ENCODE data around the gene TTC22.

Gene TTC22

DNA sequence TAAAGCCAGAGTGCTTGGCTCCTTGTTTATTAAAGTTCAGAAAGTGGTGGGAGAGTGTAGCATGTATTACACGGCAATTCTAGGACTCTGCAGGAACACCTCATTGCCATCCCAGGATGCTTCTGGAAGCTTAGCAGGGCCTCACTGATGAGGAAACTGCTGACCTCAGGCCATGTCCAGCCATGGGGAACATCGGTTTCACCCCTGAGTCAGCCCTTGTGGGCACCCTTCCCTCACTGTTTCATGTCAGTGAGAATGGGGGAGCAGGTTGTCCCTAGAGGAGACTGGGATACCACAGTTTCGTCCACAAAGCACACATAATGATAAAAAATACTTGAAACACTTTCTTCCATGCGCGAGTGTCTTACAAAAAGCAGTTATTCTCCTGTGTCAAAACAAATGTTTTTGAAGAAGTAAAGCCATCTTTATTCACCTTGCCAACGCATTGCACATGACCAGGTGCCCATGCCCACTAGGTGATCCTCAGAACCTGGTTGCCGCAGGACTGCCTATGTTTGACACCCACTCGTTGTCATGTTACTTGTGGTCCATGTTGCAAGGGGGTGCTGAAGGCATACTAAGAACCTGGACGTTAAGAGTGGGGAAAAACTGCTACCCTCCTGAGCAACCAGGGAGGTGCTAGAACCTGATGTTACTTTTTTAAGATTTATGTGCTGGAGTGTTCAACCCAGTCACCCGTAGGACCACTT is 41.2 kb upstream of the TTC22 start:
- Histone ChIP-seq H3K27ac (ENCODE audit: low read depth, low read length) (no peak overlapping the region), H3K9ac (ENCODE audit: low read length) (no peak overlapping the region), H3K36me3 (ENCODE audit: control insufficient read depth, insufficient read depth, low read length) (no peaks in the 10 kb centered on the region), H3K4me1 (ENCODE audit: control insufficient read depth, insufficient read depth, low read length) (no peaks in the 10 kb centered on the region), H3K4me3 (ENCODE audit: low read length) (no peak overlapping the region), H3K27me3 (ENCODE audit: control insufficient read depth, insufficient read depth, low read length) (no peaks in the 10 kb centered on the region)

DNA sequence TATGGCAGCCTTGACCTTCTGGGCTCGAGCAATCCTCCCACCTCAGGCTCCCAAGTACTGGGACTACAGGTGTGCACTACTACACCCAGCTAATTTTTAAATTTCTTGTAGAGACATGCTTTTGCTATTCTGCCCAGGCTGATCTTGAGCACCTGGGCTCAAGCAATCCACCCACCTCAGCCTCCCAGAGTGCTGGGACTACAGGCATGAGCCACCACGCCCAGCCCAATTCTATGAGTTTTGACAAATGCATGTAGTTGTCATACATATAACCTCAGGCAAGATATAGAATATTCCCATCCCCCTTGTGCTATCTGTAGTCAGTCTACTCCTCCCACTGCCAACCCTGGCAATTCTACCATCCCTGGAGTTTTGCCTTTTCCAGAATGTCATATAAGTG is 38.7 kb upstream of the TTC22 start:
- no peaks in the 10 kb centered on the region for H3K36me3 ChIP-seq (ENCODE audit: control insufficient read depth, insufficient read depth, low read length)

DNA sequence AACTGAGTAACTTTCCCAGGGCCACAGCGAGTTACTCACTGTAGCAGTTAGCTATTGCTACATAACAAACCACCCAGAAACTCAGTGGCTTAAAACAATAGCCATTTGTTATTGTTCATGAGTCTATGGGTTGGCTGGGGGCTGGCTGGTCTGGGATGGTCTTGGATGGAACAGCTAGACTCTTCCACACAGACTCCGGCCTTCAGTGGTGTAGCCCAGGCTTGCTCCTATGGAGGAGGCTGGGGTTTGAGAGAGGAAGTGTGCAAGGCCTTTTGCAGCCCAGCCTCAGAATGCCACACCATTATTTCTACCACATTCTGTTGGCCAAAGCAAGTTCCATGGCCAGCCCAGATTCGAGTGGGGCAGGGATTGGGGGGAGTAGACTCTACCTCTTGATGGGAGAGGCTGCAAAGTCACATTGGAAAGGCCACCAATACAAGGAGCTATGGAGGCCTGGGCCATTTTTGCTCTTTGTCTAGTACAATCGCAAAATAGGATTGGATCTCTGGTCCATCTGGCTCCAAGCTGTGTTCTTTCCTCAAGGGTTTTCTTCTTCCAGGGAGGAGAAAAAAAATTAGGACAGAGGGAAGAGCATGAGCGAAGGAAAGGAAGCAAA is 37.5 kb upstream of the TTC22 start:
- Histone ChIP-seq H3K9ac (ENCODE audit: low read length) (no peak overlapping the region), H3K36me3 (ENCODE audit: control insufficient read depth, insufficient read depth, low read length) (no peaks in the 10 kb centered on the region), H3K4me3 (ENCODE audit: low read length) (no peak overlapping the region), H3K27ac (ENCODE audit: low read depth, low read length) (no peak overlapping the region), H3K27me3 (ENCODE audit: control insufficient read depth, insufficient read depth, low read length) (no peaks in the 10 kb centered on the region), H3K4me1 (ENCODE audit: control insufficient read depth, insufficient read depth, low read length) (no peaks in the 10 kb centered on the region)

More for the DNA sequence above, 38.7 kb upstream of the TTC22 start:
- no peaks in the 10 kb centered on the region for H3K27me3 ChIP-seq (ENCODE audit: control insufficient read depth, insufficient read depth, low read length)
- H3K9ac ChIP-seq (ENCODE audit: low read length), result no peak overlapping the region
- H3K4me3 ChIP-seq (ENCODE audit: low read length), result no peak overlapping the region
- H3K27ac ChIP-seq (ENCODE audit: low read depth, low read length), result no peak overlapping the region
- no peaks in the 10 kb centered on the region for H3K4me1 ChIP-seq (ENCODE audit: control insufficient read depth, insufficient read depth, low read length)

DNA sequence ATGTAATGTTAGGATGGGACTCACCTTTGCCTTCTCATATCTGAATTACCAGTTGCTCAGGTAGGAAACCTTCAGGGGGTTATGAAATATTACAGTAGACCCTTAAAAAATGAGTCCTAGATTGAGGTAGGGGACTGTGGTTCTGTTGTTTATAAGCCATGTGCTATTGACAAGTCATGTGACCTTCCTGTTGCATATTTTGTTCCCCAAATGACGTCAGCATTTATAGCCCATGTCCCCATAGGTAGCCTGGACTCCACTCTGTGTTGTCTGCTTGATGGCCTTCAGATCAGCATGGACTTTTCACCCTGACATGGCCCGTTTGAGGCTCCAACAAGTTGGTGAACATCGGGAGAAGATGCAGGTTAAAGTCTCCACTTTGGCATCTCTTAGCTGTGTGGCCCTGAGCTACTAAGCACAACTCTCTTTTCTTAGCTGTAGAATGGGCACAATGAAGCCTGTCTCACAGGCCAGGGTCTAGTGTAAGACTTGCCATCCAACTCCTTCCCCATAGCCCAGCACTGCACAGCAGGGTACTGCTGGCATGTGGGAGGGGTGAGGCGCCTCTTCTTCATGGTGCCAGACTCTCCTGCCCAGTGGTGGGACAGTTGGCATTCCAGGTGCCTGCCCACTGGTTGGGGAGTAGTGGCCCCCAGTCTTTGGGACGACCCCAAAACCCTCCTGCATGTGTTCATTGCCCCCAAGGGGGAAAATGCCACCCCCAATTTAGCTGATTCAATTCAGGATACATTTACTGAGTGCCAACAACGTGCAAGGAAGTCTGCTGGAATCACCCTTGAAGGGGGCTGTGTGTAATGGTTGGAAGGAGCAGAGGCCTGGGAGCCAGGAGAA is 36.1 kb upstream of the TTC22 start:
- Histone ChIP-seq H3K4me1 (ENCODE audit: control insufficient read depth, insufficient read depth, low read length) (no peaks in the 10 kb centered on the region), H3K9ac (ENCODE audit: low read length) (no peak overlapping the region), H3K27me3 (ENCODE audit: control insufficient read depth, insufficient read depth, low read length) (no peaks in the 10 kb centered on the region), H3K36me3 (ENCODE audit: control insufficient read depth, insufficient read depth, low read length) (no peaks in the 10 kb centered on the region), H3K27ac (ENCODE audit: low read depth, low read length) (no peak overlapping the region), H3K4me3 (ENCODE audit: low read length) (no peak overlapping the region)

DNA sequence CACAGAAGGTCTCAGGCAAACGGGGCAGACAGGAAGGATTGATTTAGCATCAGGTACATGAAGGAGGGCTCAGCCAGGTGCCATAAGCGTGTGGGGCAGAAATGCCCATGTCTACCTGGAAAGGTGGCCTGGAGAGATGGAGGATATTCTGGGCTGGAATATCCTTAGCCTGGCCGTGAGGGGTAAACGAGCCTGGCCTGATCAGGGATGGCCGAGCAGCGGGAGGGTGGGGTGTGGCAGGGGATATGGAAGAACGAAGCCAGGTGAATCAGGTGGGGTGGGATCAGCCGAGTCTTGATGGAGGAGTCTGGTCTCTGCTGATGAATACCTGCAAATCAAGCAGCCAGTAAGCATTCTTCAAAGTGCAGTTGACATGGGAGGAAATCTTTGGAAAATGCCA is 35.5 kb upstream of the TTC22 start:
- no peaks in the 10 kb centered on the region for H3K27me3 ChIP-seq (ENCODE audit: control insufficient read depth, insufficient read depth, low read length)
- no peak overlapping the region for H3K9ac ChIP-seq (ENCODE audit: low read length)
- H3K4me1 ChIP-seq (ENCODE audit: control insufficient read depth, insufficient read depth, low read length), result no peaks in the 10 kb centered on the region
- H3K27ac ChIP-seq (ENCODE audit: low read depth, low read length), result no peak overlapping the region
- no peaks in the 10 kb centered on the region for H3K36me3 ChIP-seq (ENCODE audit: control insufficient read depth, insufficient read depth, low read length)
- H3K4me3 ChIP-seq (ENCODE audit: low read length), result no peak overlapping the region

DNA sequence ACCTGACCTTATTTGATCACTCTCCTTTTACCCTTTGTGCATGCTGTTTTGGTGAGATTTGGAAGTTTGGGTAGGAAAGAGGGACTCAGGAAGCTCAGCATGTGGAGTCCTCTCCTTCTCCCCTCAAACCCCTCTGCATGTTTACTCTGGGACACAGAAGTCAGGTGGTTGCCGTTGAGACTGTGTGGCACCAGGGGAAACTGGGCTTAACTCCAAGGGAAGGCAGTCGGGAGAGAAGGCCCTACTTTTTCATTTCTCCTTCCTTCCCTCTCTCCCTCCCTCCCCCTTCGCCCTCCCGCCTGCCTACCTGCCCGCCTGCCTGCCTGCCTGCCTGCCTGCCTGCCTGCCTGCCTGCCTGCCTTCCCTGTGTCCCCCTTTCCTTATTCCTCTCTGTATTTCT is 34.8 kb upstream of the TTC22 start:
- Histone ChIP-seq H3K36me3 (ENCODE audit: control insufficient read depth, insufficient read depth, low read length) (no peaks in the 10 kb centered on the region), H3K4me3 (ENCODE audit: low read length) (no peak overlapping the region), H3K4me1 (ENCODE audit: control insufficient read depth, insufficient read depth, low read length) (no peaks in the 10 kb centered on the region), H3K27me3 (ENCODE audit: control insufficient read depth, insufficient read depth, low read length) (no peaks in the 10 kb centered on the region), H3K9ac (ENCODE audit: low read length) (no peak overlapping the region), H3K27ac (ENCODE audit: low read depth, low read length) (no peak overlapping the region)

DNA sequence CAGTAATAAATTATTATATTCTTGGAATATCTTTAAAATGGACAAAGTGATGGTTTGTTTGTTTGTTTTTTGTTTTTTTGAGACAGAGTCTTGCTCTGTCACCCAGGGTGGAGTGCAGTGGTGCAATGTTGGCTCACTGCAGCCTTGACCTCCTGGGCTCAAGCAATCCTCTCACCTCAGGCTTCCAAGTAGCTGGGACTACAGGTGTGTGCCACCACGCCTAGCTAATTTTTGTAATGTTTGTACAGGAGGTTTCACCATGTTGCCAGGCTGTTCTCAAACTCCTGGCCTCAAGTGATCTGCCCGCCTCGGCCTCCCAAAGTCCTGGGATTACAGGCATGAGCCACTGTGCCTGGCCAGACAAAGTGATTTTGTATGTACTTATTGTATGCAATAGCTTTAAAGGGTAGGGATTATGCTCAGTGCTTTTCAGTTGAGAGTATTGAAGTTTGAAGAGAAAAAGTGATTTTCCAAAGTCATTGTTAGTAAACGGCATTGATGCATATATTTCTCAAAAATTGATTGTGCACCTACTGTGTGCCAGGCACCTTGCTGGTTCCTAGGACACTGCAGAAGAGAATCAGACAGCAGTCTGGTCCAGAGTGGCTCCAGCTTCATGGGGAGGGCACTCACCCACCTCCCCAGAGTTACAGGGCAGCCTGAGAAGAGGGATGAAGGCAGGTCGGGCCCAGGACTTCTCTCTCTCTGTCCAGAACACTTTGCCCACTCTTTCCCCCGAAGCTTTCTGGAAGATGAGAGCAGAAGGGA is 34.2 kb upstream of the TTC22 start:
- H3K27ac ChIP-seq (ENCODE audit: low read depth, low read length), result no peak overlapping the region
- no peaks in the 10 kb centered on the region for H3K36me3 ChIP-seq (ENCODE audit: control insufficient read depth, insufficient read depth, low read length)

DNA sequence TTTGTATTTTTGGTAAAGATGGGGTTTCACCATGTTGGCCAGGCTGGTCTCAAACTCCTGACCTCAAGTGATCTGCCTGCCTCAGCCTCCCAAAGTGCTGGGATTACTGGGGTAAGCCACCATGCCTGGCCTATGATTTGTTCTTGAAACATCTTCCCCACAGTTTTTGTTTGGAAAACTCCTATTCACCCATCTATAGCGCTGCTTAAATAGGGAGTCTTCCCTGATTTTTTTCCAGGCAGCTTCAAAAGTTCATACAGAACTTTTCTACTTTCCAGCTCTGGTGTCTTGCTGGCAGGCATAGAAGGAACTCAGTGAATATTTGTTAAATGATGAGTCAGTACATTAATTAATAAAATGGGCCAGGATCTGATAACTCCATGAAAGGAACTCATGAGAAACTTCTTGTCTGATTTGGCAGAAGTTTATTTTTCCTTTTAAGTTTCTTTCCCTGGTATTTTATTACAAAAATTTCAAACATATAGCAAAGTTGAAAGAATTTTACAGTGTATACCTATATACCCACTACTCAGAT is 33.0 kb upstream of the TTC22 start:
- Histone ChIP-seq H3K27me3 (ENCODE audit: control insufficient read depth, insufficient read depth, low read length) (no peaks in the 10 kb centered on the region), H3K4me3 (ENCODE audit: low read length) (no peak overlapping the region), H3K4me1 (ENCODE audit: control insufficient read depth, insufficient read depth, low read length) (no peaks in the 10 kb centered on the region), H3K9ac (ENCODE audit: low read length) (no peak overlapping the region), H3K36me3 (ENCODE audit: control insufficient read depth, insufficient read depth, low read length) (no peaks in the 10 kb centered on the region), H3K27ac (ENCODE audit: low read depth, low read length) (no peak overlapping the region)

More for the DNA sequence above, 34.2 kb upstream of the TTC22 start:
- Histone ChIP-seq H3K27me3 (ENCODE audit: control insufficient read depth, insufficient read depth, low read length) (no peaks in the 10 kb centered on the region), H3K4me1 (ENCODE audit: control insufficient read depth, insufficient read depth, low read length) (no peaks in the 10 kb centered on the region), H3K4me3 (ENCODE audit: low read length) (no peak overlapping the region), H3K9ac (ENCODE audit: low read length) (no peak overlapping the region)

DNA sequence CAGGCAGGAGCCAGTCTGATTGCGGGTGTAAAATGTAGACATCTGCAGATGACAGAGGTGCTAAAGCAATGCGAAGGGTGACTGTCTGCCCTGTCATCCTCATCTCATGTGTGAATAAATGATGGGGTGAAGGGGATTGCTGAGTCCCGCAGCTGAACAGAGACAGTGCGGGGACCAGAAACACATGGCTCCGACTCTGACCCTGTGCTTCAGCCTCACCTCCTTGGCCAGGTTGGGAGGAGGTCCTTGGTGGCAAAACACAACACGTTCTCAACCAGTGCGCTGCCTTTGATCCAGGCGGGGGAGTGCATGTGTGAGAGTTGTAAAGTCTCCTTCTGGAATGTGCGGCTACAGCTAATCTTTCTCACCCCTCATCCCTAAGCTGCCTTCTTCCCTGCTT is 32.0 kb upstream of the TTC22 start:
- Histone ChIP-seq H3K9ac (ENCODE audit: low read length) (no peak overlapping the region), H3K4me1 (ENCODE audit: control insufficient read depth, insufficient read depth, low read length) (no peaks in the 10 kb centered on the region), H3K27ac (ENCODE audit: low read depth, low read length) (no peak overlapping the region), H3K27me3 (ENCODE audit: control insufficient read depth, insufficient read depth, low read length) (no peaks in the 10 kb centered on the region), H3K4me3 (ENCODE audit: low read length) (no peak overlapping the region), H3K36me3 (ENCODE audit: control insufficient read depth, insufficient read depth, low read length) (no peaks in the 10 kb centered on the region)

DNA sequence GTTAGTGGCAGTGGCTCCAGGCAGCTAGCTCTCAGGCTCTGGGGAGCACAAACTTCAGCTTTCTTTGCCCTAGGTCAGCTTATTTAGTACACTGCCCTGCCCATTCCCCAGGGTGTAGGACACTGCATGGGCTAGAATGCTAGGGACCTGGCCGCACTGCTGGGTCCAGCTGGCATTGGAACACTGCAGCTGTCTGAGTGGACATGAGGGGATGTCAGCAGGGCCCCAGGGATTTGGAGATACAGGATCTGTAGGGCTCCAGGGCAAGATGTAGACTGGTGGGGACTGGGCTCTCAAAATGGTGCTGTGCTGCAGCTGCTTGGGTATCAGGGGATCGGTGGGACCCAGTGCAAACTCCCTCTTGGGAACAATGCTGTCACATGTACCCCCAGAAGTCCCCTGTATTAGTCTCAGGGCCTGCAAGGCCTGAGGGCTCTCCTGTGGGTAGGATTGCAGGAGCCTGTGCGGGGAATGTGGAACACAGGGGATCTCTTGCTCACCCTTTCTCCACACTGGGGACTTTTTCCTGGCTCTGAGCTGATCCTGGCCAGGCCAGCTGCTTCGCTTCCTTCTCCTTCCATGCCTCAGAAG is 25.2 kb upstream of the TTC22 start:
- no peak overlapping the region for H3K27ac ChIP-seq (ENCODE audit: low read depth, low read length)
- H3K4me1 ChIP-seq (ENCODE audit: control insufficient read depth, insufficient read depth, low read length), result no peaks in the 10 kb centered on the region
- H3K9ac ChIP-seq (ENCODE audit: low read length), result no peak overlapping the region
- H3K36me3 ChIP-seq (ENCODE audit: control insufficient read depth, insufficient read depth, low read length), result no peaks in the 10 kb centered on the region
- no peaks in the 10 kb centered on the region for H3K27me3 ChIP-seq (ENCODE audit: control insufficient read depth, insufficient read depth, low read length)
- H3K4me3 ChIP-seq (ENCODE audit: low read length), result no peak overlapping the region

DNA sequence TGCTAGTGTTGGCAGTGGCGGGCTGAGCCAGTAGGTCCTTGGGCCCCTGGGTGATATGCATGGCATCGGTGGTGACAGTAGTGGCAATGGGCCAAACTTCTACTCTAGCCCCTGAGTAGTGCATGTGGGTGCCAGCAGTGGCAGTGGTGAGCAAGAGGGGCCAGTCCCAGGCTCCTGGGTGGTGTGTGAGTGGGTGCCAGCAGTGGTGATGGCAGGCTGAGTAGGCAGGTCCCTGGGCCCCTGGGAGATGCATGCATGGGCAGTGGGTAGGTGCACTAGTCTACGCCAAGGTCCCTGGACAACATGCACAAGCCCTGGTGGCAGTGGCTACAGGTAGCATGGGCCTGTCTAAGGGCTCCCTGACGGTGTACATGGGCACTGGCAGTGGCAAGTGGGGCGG is 24.6 kb upstream of the TTC22 start:
- H3K9ac ChIP-seq (ENCODE audit: low read length), result no peak overlapping the region
- H3K27ac ChIP-seq (ENCODE audit: low read depth, low read length), result no peak overlapping the region
- H3K36me3 ChIP-seq (ENCODE audit: control insufficient read depth, insufficient read depth, low read length), result no peaks in the 10 kb centered on the region
- H3K4me3 ChIP-seq (ENCODE audit: low read length), result no peak overlapping the region
- no peaks in the 10 kb centered on the region for H3K4me1 ChIP-seq (ENCODE audit: control insufficient read depth, insufficient read depth, low read length)
- no peaks in the 10 kb centered on the region for H3K27me3 ChIP-seq (ENCODE audit: control insufficient read depth, insufficient read depth, low read length)

DNA sequence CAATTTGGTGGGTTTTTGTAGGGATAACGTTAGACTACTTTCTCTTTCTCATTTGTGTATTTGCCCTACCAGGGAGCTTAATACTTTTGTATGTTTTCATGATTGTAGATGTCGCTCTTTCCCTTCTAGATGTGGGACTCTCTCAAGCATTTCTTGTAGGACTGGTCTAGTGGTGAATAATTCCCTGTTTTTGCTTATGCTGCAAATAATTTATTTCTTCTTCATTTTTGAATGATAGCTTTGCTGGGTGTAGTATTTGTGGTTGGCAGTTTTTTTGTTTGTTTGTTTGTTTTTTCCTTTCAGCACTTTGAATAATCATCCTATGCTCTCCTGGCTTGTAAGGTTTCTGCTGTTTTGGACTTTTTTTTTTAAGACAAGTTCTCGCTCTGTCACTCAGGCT is 22.5 kb upstream of the TTC22 start:
- no peak overlapping the region for H3K27ac ChIP-seq (ENCODE audit: low read depth, low read length)
- no peaks in the 10 kb centered on the region for H3K4me1 ChIP-seq (ENCODE audit: control insufficient read depth, insufficient read depth, low read length)
- no peaks in the 10 kb centered on the region for H3K27me3 ChIP-seq (ENCODE audit: control insufficient read depth, insufficient read depth, low read length)
- no peaks in the 10 kb centered on the region for H3K36me3 ChIP-seq (ENCODE audit: control insufficient read depth, insufficient read depth, low read length)
- H3K9ac ChIP-seq (ENCODE audit: low read length), result no peak overlapping the region
- no peak overlapping the region for H3K4me3 ChIP-seq (ENCODE audit: low read length)

All from rectal smooth muscle tissue (tissue), 1 donor.